Activated naive CD4-positive, alpha-beta T cell treated with Interleukin-2 at 50 U/mL for 16 hours (primary cell): ENCODE measurements around the gene PHF21B.
"Not testable (repeated sequence)": the region's sequence is repeated elsewhere in the genome, so short reads cannot be mapped to it uniquely, and the experiment has no call there.

Experiments used
- DNase-seq: peaks from one replicate; pipeline ENCODE4 v3.0.0-alpha.2; 2020

PHF21B gene

DNA sequence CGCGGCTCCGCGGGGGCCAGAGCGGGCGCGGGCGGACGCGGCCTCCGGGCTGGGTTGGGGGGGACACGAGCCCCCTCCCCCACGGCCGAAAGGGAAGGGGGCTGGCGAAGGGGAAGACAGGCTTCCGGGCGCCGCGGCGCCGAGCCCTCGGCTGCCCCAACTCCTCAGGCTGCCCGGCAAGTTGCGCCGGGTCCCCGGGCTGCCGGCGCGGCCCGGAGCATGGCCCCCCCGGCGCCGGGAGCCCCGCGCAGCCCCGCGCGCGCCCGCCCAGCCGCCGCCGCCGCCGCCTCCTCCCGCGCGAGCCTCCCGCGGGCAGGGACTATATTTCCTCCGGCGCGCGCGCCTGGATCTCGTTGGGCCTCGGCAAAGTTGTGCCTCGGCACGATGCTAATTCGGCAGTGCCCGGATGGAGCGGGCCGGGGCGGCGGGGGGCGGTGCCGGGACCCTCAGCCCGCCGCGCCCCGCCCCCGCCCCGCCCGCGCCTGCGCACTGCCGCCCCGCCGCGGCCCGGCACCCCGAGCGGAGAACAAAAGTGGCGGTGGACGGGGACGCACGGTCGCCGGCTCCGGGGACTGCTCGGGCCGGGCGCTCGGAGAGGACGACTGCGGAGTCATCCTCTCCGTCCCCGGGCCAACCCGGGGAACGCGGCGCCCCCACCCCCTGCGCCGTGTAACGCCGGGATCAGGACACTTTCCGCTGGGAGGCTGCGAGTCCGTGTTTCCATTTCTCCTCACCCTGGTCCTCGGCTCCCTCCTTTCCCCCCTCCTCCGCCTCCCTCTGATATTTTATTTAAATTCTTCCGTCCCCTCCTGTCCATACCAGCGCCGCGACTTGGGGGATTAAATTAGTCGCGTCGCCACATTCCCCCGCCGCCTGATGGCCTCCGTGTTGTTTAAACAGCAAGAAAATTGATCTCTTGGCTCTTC lies at the start of gene PHF21B:
TSS of gene PHF21B (minus strand) at position 400 of the 926 bp plus-strand sequence. CDS start 456 bp downstream, outside the sequence.
- peak; percentile 7 for DNase-seq

DNA sequence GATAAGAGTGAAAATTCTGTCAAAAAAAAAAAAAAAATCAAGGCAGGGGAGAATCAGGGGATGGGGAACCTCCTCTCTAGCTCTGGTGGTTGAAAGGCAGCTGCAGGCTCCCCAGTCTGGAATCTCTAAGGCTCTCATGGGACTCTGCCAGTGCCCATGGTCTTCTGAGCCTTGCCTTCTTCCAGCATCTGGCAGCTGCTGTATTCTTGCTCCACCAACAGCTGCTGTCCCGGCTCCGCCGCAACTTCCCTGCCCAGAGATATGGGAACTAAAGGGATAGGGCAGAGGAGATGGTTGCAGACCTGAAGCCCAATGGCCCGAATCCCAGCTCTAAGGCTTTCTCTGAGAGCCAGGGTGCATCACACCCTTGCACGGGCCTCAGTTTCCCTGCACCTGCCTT lies 49.5 kb upstream of the PHF21B start:
- no peak for DNase-seq

DNA sequence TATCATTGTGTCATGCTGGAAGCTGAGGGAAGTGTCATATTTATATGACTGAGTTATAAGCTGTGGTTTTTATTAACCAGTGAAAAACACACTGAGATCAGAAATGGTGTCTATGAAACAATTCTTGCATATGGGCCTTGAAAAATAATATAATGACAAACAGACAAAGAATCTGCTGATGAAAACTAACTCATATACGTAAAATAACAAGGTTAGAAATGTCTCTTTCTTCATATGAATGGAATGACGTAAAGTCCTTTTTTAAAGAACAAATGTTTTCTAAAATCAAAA lies 48.8 kb upstream of the PHF21B start:
- DNase-seq = no peak

DNA sequence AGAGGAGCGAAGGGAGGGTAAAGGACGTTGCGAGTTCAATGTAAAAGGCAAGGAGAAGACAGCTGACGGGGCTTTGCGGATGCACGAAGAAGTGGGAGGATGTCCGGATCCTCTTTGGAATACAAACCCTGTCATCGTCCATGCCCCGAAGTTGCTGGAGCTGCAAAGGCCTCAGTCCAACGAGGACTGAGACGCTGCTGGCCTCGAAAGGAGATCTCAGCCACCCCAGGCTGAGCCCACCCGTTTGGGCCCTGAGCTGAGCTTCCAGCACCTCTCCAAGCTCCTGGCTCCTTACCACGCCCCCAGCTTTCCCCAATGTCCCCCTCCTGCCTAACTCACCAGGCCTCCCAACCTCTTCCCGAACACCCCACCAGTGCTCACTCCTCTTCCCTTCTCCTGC lies 46.1 kb upstream of the PHF21B start:
- no peak for DNase-seq

DNA sequence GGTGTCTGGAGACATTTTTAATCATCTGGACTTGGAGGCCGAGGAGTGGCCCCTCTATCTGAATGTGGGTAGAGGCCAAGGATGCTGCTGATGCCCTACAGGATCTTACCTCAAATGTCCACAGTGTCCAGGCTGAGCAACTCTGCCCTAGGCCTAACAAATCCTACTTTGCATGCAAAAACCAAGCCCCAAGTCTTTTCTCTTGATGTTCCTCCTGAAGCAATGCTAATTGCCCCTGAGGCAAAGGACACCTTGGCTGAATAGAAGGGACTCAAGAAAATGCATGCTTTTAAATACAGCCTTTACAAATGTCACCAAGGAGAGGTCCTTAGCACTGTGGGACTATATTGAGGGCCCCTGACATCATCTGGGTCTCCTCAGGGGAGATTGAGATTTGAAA lies 43.8 kb upstream of the PHF21B start:
- no peak for DNase-seq

DNA sequence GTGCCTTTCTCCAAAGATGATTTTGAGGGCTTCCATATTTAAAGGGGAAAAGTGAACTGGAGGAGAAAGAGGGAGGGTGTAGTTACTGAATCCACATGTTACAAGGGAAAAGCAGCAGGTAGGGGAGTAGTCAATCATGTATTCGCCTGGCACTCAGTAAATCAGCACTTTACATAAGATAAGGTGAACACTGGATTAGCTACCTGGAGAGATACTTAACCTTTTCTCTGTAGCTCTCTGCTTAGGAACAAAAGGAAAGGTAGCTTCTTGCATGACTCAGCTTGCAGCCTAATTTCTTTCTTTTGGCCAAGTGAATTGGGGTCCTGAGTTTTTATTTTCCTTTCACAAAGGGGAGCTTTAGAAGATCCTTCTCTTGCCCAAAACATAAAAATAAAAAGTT lies 43.3 kb upstream of the PHF21B start:
- no peak for DNase-seq

DNA sequence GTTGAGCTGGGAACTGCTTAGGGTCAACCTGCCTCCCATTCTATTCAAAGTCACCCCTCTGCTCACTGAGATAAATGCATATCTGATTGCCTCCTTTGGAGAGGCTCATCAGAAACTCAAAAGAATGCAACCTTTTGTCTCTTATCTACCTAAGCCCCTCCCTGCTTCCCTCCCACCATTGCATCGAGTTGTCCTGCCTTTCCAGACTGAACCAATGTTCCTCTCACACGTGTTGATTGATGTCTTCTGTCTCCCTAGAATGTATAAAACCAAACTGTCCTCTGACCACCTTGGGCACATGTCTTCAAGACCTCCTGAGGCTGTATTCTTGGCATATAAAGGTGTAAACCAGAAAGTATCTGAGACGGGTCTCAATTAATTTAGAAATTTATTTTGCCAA lies 42.9 kb upstream of the PHF21B start:
- not testable (repeated sequence) for DNase-seq

DNA sequence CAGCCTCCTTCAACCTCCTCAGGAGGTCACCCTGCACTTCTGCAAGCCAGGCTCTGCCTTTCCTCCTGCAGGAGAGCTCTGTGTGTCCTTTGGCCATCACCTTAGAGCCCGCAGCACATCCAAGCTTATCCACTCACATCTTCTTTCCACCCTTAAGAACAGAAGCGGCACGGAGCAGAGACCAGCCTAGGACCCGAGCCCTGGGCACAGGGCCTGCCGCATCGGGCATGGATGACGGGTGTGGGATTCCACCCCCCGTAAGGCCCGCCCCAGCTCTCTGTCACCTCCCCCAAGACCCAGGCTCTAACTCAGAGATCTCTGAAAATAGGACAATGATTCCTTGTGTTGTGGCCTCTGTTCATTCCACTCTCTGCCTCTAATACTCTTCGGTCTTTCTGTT lies 42.1 kb upstream of the PHF21B start:
- DNase-seq = no peak

DNA sequence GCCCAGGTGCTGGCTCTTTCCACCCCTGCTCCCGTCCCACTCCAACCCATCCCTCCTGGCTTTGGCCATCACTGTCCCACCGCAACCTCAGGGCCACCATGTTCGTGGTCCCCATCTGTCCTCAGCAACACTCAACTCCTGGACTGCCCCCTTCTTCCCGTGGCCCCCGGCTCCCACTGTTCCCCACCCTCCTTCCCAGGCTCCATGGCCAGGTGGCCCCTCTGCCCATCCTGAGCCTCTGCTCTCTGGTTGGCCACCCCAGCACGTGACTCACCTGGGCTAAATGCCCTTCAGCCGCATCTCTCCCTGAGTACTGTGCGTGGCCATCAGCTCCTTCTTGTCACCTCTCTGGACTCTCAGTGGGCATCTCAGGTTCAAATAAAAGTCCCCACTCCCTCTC lies 41.6 kb upstream of the PHF21B start:
- DNase-seq = no peak

DNA sequence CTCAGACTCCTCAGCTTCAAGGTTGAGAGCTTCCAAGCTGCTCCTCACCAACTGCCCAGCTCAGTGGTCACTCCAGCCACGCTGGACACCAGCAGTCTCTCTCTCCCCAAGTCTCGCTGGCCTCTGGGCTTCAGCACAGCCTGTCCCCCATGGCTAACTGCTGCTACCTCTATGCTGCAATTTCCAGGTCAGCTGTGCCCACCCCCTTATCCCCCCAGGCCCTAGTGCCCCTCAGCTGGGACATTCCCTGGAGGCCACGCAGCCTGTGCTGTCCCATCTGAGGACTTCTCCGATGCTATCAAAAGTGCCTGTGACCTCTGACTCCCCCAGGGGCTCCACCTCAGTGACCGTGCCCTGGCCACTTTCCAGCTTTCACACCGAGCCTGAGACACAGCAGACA lies 37.5 kb upstream of the PHF21B start:
- no peak for DNase-seq

DNA sequence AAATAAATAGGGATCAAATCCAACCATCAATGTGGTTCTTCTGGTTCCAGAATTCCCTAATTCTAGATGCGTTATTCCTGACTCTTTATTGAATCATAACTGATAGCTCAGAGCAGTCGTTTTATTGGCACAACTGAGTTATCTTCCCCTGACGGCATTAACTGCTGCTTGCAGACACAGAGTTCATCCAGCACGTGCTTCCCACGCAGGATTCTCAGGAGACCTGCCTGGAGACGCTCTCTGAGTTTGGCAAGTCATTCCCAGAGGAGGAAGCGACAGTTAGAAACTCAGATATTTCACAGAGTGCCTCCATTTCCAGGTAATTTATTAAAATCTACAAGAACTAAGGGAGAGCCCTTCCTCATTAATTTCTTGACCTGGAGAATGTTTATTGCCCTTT lies 35.4 kb upstream of the PHF21B start:
- DNase-seq = no peak

DNA sequence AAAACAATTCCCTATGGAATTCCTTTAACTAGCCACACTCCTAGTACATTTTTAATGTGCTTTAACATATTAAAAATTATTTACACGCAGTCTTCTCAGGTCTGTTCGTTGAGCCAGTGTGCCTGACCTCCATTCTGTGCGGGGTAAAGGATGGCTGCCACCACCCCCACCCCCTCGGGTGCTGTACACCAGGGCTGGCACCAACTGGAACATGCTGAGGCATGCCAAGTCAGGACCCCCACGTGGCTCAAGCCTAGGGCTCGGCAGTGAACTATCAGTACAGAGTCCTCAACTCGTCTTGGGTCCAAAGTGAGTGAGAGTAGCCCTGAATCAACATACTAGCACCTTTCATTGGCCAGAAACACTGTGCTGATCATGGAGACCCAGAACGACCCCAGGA lies 32.5 kb upstream of the PHF21B start:
- DNase-seq = no peak

DNA sequence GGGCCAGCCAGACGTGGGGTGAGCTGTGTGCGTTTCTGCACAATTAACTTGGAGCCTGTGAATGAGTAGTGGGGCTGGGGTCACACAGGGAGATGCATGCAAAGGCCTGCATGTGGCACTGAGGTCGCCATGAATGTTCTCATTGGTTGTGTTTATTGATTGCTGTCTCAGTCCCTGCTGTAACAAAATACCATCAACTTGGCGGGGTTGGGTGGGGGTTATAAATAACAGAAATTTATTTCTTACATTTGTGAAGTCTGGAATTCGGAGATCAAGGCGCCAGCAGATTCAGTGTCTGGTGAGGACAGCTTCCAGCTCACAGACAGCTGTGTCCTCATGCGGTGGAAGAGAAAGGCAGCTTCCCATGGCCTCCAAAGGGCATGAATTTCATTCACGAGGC lies 29.3 kb upstream of the PHF21B start:
- no peak for DNase-seq

DNA sequence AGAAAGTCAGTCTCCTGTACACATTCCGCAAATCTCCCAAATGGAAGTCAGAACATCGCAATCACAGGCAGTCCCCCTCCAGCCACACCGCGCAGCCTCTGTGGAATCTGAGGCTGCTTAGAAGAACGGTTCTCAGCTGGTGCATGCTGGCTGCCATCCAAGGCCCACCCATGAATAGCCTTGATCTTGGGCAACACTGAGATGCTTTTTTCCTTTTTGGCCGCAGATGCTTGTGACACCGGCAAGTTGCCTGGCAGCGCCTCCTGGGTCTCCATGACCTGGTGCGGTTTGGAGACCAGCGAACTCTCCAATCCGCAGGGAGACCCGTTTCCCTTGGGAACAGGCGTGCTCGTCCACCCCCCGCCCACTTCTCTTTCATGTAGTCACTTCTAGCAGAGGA lies 26.3 kb upstream of the PHF21B start:
- DNase-seq = no peak

DNA sequence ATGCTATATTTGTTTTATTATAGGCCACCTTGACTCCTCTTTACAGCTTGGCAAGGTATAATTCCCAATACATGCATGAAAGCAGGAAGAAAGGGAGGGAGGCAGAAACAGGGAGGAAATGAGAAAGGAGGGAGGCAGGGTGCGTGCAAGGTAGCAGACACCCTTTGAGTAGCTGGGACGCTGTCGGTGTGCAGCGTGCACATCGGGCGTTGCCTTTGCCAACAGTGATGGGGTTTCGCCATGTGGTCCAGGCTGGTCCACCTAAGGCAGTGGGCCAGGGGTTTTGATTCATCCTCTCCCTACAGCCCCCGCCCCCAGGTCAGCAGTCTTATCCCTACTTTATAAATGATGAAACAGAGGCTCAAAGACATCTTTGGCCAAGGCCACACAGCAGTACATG lies 25.0 kb upstream of the PHF21B start:
- DNase-seq = no peak

DNA sequence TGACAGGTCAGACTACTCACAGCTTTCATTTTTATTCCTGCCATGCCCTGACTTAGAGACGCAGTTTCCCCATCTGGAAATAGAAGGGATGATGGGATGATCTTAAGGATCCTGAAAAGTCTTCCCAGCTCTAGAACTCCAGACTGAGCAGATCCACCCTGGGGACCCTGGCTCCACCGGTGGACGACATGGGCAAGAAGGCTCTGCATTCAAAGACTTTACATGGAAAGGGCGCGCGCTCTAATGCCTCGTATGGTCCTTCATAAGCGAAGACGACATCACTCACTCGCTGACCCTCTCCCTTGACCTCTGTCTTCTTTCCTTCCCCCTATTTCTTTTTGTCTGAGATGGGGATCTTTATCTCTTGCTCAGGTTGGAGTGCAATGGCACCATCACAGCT lies 24.4 kb upstream of the PHF21B start:
- DNase-seq = no peak

DNA sequence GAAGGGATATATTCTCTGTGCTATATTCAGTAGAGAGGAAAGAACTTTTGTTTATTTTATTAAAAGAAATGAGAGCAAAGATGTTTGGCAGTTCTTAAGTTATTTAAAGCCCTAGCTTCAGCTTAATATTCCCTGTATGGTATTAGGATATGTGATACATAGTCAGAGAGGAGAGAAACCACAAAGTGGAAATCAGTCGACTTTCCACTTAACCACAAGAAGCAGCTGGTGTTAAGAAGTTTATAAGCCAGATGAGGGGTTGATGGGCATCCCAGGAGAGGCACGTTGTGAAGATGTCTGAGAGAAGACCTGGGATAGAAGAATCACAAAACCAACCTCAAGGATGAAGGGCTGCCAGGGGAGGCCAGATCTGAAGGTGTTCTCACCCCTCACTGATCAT lies 23.3 kb upstream of the PHF21B start:
- no peak for DNase-seq

DNA sequence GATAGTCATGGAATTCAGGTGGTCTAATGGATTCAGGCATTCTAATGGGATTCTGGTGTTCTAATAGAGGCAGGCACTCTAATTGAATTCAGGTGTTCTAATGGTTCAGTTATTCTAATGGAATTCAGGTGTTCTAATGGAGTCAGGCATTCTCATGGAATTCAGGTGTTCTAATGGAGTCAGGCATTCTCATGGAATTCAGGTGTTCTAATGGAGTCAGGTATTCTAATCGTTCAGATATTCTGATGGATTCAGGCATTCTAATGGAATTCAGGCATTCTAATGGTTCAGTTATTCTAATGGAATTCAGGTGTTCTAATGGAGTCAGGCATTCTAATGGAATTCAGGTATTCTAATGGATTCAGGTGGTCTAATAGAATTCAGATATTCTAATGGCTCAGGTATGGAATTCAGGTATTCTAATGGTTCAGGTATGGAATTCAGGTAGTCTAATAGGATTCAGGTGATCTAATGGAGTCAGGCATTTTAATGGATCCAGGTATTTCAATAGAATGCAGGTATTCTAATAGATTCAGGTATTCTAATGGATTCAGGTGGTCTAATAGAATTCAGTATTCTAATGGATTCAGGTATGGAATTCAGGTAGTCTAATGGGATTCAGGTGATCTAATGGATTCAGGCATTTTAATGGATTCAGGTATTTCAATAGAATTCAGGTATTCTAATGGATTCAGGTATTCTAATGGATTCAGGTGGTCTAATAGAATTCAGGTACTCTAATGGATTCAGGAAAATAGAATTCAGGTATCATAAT lies 22.0 kb upstream of the PHF21B start:
- no peak for DNase-seq

DNA sequence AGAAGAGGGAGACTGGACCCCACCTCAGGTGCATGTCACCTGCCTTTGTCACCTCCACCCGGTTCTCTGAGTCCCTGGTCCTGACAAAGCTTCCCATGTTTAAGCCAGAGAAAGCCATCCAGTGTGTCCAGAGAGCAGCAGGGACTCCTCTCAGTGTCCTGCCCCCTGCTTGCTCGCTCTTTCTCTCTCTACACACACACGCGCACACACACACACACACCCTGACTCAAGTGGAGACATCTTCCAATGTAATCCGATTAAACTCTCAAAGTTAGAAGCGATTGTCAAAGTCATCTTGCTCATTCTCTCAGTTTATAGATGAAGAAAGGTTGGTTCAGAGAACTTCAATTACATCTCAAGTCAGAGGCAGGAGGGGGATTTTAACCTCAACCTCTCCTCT lies 19.7 kb upstream of the PHF21B start:
- DNase-seq = no peak

DNA sequence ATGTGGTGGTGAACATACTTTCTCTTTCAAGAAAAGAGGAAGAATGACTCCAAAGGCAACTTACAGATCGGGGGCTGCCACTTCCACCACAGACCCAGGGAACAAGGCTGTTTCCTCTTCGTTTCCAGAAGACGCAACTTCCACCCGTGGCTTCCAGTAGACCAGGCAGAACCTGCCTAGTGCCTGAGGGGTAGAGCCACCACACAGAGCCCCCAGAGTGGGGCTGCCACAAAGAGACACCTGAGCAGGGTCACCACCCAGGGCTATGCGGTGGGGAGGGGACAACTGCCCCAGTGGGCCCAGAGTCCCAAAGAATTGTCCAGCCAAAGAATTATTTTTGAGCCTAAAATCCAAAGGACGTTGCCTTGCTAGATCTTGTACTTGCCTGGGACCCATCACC lies 16.7 kb upstream of the PHF21B start:
- no peak for DNase-seq

DNA sequence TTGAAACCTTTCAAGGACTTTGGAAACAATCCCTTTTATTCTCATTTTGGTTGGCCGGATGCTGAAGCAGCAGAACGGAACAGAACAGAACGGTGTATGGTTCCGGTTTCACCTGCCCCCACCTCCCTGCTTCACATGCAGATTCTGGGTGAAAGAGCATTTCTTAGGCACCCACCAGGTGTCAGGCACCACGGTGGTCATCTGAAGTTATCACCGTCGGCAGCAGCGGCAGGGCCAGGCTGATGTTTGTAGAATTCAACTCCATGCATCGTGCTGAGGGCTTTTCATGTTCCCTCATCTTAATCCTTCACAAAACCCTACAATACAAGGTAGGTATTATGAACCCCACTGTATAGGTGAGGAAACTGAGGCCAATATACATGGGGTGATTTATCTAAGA lies 13.6 kb upstream of the PHF21B start:
- no peak for DNase-seq

DNA sequence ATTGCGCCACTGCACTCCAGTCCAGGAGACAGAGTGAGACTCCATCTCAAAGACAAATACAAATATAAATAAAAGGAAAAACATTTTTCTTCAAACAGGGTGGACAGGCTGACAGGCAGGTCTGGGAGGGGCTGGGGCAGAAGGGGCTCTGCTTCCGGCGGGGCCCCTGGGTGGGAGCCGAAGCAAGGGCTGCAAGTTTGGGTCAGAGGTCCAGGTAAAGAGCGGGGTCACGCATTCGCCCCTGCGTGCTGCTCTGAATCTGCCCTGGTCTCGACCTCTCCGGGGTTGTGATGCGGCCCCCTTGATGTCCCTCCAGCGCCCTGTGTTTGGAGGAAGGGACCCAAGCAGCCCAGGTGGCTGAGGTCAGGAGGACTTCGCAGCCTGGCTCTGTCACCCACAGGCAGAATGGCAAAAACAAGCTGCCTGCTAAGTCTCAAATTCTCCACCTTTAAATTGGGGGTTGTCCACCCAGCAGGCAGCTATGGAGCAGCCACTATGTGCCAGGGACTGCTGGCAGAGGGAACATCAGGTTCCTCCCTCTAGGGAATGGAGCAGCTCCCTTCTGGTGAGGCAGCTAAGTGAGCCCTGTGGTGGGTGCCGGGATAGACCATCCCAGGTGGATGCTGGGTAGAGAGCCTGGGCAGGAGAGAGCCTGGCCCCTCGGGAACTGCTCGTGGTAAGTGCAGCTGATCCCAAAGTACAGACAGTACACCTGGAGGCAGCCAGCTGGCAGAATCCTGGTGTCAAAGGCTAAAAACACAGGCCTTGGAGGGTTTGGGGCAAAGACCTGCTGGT lies 10.3 kb upstream of the PHF21B start:
- DNase-seq = no peak

DNA sequence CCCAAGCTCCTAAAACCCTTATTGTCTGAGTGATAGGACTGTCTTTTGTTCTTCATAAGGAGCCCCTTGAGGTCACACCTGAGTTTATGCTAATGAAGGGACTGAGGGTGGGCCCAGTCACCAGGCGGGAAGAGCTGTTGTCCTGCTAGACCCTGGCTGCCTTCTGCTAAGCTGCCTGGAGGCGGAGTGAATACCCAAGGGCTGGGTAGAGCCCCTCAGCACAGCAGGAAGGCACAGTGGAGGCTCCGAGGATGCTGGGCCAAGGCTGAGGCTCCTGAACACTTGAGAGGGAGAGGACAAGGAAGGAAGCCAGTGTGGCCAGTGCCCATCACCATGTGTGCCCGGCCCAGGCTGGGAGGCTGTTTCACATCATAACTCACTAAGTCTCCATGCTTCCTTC lies 4.8 kb upstream of the PHF21B start:
- DNase-seq = no peak

DNA sequence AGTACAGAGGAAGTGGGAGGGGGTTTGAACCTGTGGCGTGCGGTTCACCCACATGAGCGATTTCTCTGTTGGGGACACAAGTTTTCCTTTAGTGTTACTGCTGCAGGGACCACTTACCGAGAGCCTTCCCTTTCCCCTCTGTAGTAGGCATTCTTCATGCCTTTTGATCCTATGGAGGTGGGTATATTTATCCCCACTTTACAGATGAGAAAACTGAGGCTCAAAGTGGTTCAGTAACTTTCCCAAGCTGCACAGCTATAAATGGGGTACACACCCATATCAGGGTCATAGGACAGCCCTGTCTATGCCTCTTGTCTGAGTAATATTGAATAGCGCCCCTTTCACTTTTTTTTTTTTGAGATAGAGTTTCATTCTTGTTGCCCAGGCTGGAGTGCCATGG lies 3.3 kb upstream of the PHF21B start:
- no peak for DNase-seq
